CD14-positive monocyte (primary cell): ENCODE results near the gene DNAJC1. TPM values are rescaled to one million over a fixed set of nuclear protein-coding genes. Genes with fewer than 3 reads are reported as not detected.
A peak's percentile ranks its signal among the peaks of the same experiment; 100 is the strongest.

ENCODE experiments used
- DNase-seq, 3 donors: peaks; one replicate each; pipeline ENCODE4 v3.0.0-alpha.2; 2011 to 2022
- H2AFZ ChIP-seq: 2 replicates; pipeline ENCODE4 v1.6.0; 2012; ENCODE audit warnings: mild to moderate bottlenecking, low read depth, low read length, inconsistent platforms; ENCODE audit not compliant: insufficient read depth, poor library complexity, severe bottlenecking
- H3K27ac ChIP-seq, 2 donors: 1 replicate in 1 of 2; 2 replicates in 1 of 2; pipeline ENCODE4 v1.5.1; 2012 to 2013; ENCODE audit warnings: low read length in 2 of 2, control low read depth in 1 of 2, inconsistent platforms in 1 of 2, low read depth in 1 of 2, mild to moderate bottlenecking in 1 of 2
- H3K27me3 ChIP-seq, 2 donors: one replicate each; pipeline versions ENCODE4 v1.6.0 to v1.6.1; 2011 to 2013; ENCODE audit warnings: low read length in 2 of 2; ENCODE audit not compliant: control insufficient read depth in 2 of 2, insufficient read depth in 2 of 2
- H3K36me3 ChIP-seq, 2 donors: replicated peaks in 1 of 2; 1 replicate in 1 of 2; 2 replicates in 1 of 2; pipeline versions ENCODE4 v1.5.1 to v1.6.1; 2012 to 2013; ENCODE audit warnings: low read length in 2 of 2, control low read depth in 1 of 2, inconsistent platforms in 1 of 2, mild to moderate bottlenecking in 1 of 2; ENCODE audit not compliant: insufficient read depth in 2 of 2, control insufficient read depth in 1 of 2
- H3K4me1 ChIP-seq, 2 donors: 1 replicate in 1 of 2; 2 replicates in 1 of 2; pipeline versions ENCODE4 v1.5.1 to v1.6.1; 2012 to 2013; ENCODE audit warnings: low read length in 2 of 2, control low read depth in 1 of 2, inconsistent platforms in 1 of 2, mild to moderate bottlenecking in 1 of 2, moderate library complexity in 1 of 2; ENCODE audit not compliant: insufficient read depth in 2 of 2, control insufficient read depth in 1 of 2
- H3K4me2 ChIP-seq: replicated peaks from 2 replicates; pipeline ENCODE3; 2012; ENCODE audit warnings: low read length, moderate library complexity, mild to moderate bottlenecking; ENCODE audit not compliant: poor library complexity, severe bottlenecking; ENCODE audit errors: extremely low read depth
- H3K4me3 ChIP-seq, 3 experiments: fragments of 200-600 bp in 1 of 3; sonication (generic) in 1 of 3; replicated peaks in 1 of 3; 1 replicate in 2 of 3; 2 replicates in 1 of 3; pipeline ENCODE4 v1.5.1; 2011 to 2013; ENCODE audit warnings: low read length in 3 of 3, mild to moderate bottlenecking in 3 of 3, control low read depth in 2 of 3, low read depth in 2 of 3, inconsistent platforms in 1 of 3, moderate library complexity in 1 of 3
- H3K79me2 ChIP-seq: 2 replicates; pipeline ENCODE4 v1.6.0; 2012; ENCODE audit warnings: mild to moderate bottlenecking, control low read depth, inconsistent platforms, low read length, moderate library complexity; ENCODE audit not compliant: insufficient read depth
- H3K9ac ChIP-seq: 2 replicates; pipeline ENCODE4 v1.6.0; 2017; ENCODE audit warnings: low read length, mild to moderate bottlenecking; ENCODE audit not compliant: insufficient read depth, poor library complexity, severe bottlenecking
- H3K9me3 ChIP-seq, 2 donors: replicated peaks in 1 of 2; 1 replicate in 1 of 2; 2 replicates in 1 of 2; pipeline versions ENCODE4 v1.5.1 to v1.6.1; 2012 to 2013; ENCODE audit warnings: low read length in 2 of 2, control low read depth in 1 of 2; ENCODE audit not compliant: control insufficient read depth in 1 of 2, insufficient read depth in 1 of 2
- H4K20me1 ChIP-seq: 2 replicates; pipeline ENCODE4 v1.6.0; 2012; ENCODE audit warnings: mild to moderate bottlenecking, low read length, control low read depth, moderate library complexity; ENCODE audit not compliant: insufficient read depth
- H3K27ac Mint-ChIP-seq, 7 donors: one replicate each; pipeline ENCODE4 v1.8.0; 2020; ENCODE audit warnings: mild to moderate bottlenecking in 7 of 7, mixed read lengths in 7 of 7, moderate library complexity in 6 of 7, inconsistent platforms in 2 of 7
- H3K27me3 Mint-ChIP-seq, 3 donors: one replicate each; pipeline ENCODE4 v1.8.0; 2021 to 2022; ENCODE audit warnings: low read depth in 3 of 3, mild to moderate bottlenecking in 3 of 3, mixed read lengths in 3 of 3, moderate library complexity in 3 of 3, inconsistent platforms in 1 of 3
- H3K36me3 Mint-ChIP-seq, 2 donors: one replicate each; pipeline ENCODE4 v1.8.0; 2020; ENCODE audit warnings: mixed read lengths in 2 of 2, inconsistent platforms in 1 of 2, mild to moderate bottlenecking in 1 of 2
- H3K4me1 Mint-ChIP-seq: one replicate; pipeline ENCODE4 v1.8.0; 2020; ENCODE audit warnings: mild to moderate bottlenecking, mixed read lengths
- H3K4me3 Mint-ChIP-seq, 2 donors: one replicate each; pipeline ENCODE4 v1.8.0; 2020; ENCODE audit warnings: mild to moderate bottlenecking in 2 of 2, mixed read lengths in 2 of 2, moderate library complexity in 1 of 2
- H3K9me3 Mint-ChIP-seq, 7 donors: one replicate each; pipeline ENCODE4 v1.8.0; 2020 to 2022; ENCODE audit warnings: mixed read lengths in 7 of 7, mild to moderate bottlenecking in 6 of 7, moderate library complexity in 6 of 7, inconsistent platforms in 2 of 7
- WGBS: methylation state at CpG from one replicate; pipeline ENCODE4 v1.1.5; 2013; ENCODE audit warnings: missing lambda C conversion rate; ENCODE audit not compliant: insufficient coverage; 5-methylcytosine and 5-hydroxymethylcytosine counted together
- intact Hi-C, 2 donors: fragments of 100-400 bp; cut with micrococcal nuclease; formaldehyde crosslinking; loops; one replicate each; pipeline versions ENCODE4 v1.15.0 to v1.15.1; 2023
- polyA plus RNA-seq, 3 donors: library from polyadenylated mRNA; depleted of rRNA in 1 of 3; unstranded in 2 of 3; stranded (reverse) in 1 of 3; fragments of 300-500 nt in 2 of 3; fragments of >200 nt in 1 of 3; fragmentation: Illumina TruSeq in 2 of 3; gene quantifications; 1 replicate in 2 of 3; 2 replicates in 1 of 3; pipeline ENCODE4 v1.2.3, GENCODE V29; 2012 to 2021
- TF ChIP-seq, protein P1 (sequence below): fragments of 200-600 bp; IDR thresholded peaks from one replicate; pipeline ENCODE4 v1.8.0; 2022; ENCODE audit warnings: antibody characterized with exemption, mild to moderate bottlenecking

DNAJC1 gene
- polyA plus RNA-seq, 3 donors: 11.4 to 12.9 (median 12.5) TPM

DNA sequence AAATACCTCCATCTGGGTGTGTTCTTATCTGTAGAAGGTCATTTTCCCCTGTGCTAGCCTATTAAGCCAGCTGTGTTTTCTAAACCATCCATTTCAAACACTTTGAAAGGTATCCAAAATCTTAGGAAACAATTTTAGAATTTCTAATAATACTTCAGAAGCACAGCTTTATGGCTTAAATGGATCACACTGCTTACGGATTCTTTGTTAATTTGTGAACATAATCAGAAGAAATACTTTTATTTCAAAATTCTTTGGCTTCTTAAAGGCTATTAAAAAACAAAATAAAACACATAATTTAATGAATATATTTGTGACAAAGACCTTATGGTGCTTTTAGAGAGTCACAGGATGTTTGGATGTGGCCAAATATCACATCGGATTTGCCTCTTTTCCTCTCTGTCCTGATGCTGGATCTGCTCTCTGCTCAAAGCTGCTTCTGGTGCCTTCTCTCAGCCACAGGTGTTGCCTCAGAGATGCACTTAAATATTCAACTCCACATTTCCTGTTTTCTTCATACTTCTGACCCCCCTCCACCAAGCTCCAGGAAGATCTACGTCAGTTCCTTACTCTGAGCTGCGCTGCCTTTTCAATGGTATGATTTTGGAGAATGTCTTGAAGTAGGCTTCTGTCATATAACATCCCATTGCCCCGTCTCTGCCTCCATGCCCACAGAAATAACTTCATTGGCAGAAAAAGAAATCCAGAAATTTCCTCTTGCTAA, 238.9 kb downstream of the DNAJC1 start:
- 80% methylated on average over 1 of the region's 5 CpGs for WGBS
- no peaks in the 10 kb centered on the region for H3K27me3 ChIP-seq
- H3K4me3 ChIP-seq: no peak overlapping the region
- intact Hi-C loops: no loop called here
- no peaks in the 10 kb centered on the region for H3K27me3 Mint-ChIP-seq
- H3K27ac Mint-ChIP-seq: peak overlapping the region in 1 of 7 donors; percentile 32
- H3K4me1 Mint-ChIP-seq: peaks cover 3% of the 10 kb centered on the region
- peaks cover 0 to 2% (median 0%) of the 10 kb centered on the region in 7 donors for H3K9me3 Mint-ChIP-seq
- no peak overlapping the region for H3K4me3 Mint-ChIP-seq
- no peak overlapping the region for H3K27ac ChIP-seq
- H3K79me2 ChIP-seq: no peaks in the 10 kb centered on the region
- H3K9me3 ChIP-seq: no peaks in the 10 kb centered on the region
- H3K4me1 ChIP-seq: no peaks in the 10 kb centered on the region
- TF ChIP-seq, protein P1, sequence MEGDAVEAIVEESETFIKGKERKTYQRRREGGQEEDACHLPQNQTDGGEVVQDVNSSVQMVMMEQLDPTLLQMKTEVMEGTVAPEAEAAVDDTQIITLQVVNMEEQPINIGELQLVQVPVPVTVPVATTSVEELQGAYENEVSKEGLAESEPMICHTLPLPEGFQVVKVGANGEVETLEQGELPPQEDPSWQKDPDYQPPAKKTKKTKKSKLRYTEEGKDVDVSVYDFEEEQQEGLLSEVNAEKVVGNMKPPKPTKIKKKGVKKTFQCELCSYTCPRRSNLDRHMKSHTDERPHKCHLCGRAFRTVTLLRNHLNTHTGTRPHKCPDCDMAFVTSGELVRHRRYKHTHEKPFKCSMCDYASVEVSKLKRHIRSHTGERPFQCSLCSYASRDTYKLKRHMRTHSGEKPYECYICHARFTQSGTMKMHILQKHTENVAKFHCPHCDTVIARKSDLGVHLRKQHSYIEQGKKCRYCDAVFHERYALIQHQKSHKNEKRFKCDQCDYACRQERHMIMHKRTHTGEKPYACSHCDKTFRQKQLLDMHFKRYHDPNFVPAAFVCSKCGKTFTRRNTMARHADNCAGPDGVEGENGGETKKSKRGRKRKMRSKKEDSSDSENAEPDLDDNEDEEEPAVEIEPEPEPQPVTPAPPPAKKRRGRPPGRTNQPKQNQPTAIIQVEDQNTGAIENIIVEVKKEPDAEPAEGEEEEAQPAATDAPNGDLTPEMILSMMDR: no peak
- peaks cover 11 to 14% of the 10 kb centered on the region in 2 donors for H3K36me3 Mint-ChIP-seq
- H2AFZ ChIP-seq: no peak overlapping the region
- H4K20me1 ChIP-seq: no peaks in the 10 kb centered on the region
- H3K9ac ChIP-seq: no peak overlapping the region
- DNase-seq: no peak
- peaks cover 0 to under 1% of the 10 kb centered on the region in 2 donors for H3K36me3 ChIP-seq
- H3K4me2 ChIP-seq: no peak overlapping the region

DNA sequence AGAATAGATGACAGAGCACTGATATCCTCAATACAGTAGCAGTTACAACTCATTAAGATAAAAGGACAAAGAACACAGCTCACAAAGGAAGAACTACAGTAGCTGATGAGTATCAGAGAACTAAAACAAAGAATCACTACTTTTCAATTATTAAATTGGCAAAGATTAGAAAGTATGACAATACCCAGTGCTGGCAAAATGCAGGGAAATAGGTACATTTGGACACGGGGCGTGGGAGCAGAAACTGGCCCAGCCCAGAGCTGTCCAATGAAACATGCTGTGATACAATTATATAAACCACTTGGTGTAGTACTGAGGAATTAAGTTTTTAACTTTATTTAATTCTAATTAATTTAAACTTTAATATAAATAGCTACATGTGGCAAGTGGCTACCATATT, 243.2 kb downstream of the DNAJC1 start:
- H3K9me3 ChIP-seq: no peaks in the 10 kb centered on the region
- no peak overlapping the region for H2AFZ ChIP-seq
- H3K36me3 ChIP-seq: peaks cover 13 to 28% of the 10 kb centered on the region in 2 donors
- intact Hi-C loops: no loop called here
- H3K9ac ChIP-seq: no peak overlapping the region
- H3K27ac ChIP-seq: no peak overlapping the region
- no peaks in the 10 kb centered on the region for H3K27me3 ChIP-seq
- H3K9me3 Mint-ChIP-seq: peaks cover 0 to 2% (median 0%) of the 10 kb centered on the region in 7 donors
- no peak overlapping the region for H3K27ac Mint-ChIP-seq
- H3K79me2 ChIP-seq: no peaks in the 10 kb centered on the region
- peaks cover 31 to 45% of the 10 kb centered on the region in 2 donors for H3K36me3 Mint-ChIP-seq
- no peaks in the 10 kb centered on the region for H4K20me1 ChIP-seq
- TF ChIP-seq, protein P1: no peak
- WGBS: no CpG with 5 or more reads among the region's 2 CpGs
- H3K4me2 ChIP-seq: no peak overlapping the region
- H3K4me3 Mint-ChIP-seq: no peak overlapping the region
- no peaks in the 10 kb centered on the region for H3K4me1 ChIP-seq
- no peak overlapping the region for H3K4me3 ChIP-seq
- no peaks in the 10 kb centered on the region for H3K27me3 Mint-ChIP-seq
- H3K4me1 Mint-ChIP-seq: peaks cover 3% of the 10 kb centered on the region
- DNase-seq: no peak
